Activated CD4-positive, alpha-beta T cell treated with anti-CD3 and anti-CD28 coated beads, Interleukin-2, amount 50 U/mL, for 4 hours (primary cell): ENCODE data around the gene IDH3G.
"Not testable (repeated sequence)": the region's sequence is repeated elsewhere in the genome, so short reads cannot be mapped to it uniquely, and the experiment has no call there.

ENCODE experiments used
- DNase-seq, 2 experiments: peaks; one replicate each; pipeline ENCODE4 v3.0.0-alpha.2; 2020

Gene IDH3G

DNA sequence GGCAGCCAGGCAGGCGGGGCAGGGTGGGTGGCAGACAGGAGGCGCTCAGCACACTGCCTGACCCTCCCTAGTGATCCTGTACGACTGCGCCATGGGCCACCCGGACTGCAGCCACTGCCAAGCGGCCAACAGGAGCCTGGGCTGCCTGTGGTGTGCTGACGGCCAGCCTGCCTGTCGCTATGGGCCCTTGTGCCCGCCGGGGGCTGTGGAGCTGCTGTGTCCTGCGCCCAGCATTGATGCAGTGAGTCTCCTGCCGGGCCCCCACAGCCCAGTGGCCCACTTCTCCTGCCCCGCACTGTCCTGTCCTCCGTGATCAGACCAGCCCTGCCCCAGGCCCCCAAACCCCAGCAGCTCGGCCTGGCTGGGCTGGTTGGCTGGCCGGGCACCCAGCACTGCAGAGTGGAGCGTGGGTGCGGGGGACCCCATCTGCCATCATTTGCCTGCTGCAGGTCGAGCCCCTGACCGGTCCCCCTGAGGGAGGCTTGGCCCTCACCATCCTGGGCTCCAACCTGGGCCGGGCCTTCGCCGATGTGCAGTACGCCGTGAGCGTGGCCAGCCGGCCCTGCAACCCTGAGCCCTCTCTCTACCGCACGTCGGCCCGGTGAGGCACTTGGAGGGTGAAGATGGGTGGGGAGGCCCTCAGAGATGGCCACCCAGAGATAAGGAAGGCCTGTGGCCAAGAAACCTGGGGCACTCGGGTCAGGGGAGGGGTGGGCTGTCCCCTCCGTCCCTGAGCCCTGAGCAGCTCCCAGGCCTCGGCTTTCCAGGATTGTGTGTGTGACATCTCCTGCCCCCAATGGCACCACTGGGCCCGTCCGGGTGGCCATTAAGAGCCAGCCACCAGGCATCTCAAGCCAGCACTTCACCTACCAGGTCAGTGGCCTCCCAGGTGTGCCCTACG, 22.5 kb downstream of the IDH3G start:
- no peak for DNase-seq

DNA sequence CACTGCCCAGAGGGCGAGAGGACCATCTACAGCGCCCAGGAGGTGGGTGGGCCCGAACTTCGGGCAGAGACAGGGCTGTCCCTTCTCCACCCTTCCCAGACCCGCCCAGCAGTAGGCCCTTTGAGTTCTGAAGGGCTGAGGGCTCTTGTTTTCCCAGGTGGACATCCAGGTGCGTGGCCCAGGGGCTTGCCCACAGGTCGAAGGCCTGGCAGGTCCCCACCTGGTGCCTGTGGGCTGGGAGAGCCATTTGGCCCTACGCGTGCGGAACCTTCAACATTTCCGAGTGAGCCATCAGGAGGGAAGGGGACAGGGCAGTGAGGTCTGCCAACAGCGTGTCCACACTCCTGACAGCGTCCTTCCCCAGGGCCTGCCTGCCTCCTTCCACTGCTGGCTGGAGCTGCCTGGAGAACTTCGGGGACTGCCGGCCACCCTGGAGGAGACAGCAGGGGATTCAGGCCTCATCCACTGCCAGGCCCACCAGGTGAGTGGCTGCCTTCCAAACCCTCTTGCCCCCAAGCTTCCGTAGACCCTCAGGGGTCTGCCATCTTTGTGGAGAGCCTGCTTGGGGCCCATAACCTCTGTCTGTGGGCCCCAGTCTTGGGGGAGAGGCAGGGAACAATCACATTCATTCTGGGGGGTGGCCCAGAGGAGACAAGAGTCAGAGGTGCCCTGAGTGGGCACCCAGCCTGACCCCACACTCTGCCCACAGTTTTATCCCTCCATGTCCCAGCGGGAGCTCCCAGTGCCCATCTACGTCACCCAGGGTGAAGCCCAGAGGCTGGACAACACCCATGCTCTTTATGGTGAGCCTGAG, 23.4 kb downstream of the IDH3G start:
- no peak for DNase-seq

DNA sequence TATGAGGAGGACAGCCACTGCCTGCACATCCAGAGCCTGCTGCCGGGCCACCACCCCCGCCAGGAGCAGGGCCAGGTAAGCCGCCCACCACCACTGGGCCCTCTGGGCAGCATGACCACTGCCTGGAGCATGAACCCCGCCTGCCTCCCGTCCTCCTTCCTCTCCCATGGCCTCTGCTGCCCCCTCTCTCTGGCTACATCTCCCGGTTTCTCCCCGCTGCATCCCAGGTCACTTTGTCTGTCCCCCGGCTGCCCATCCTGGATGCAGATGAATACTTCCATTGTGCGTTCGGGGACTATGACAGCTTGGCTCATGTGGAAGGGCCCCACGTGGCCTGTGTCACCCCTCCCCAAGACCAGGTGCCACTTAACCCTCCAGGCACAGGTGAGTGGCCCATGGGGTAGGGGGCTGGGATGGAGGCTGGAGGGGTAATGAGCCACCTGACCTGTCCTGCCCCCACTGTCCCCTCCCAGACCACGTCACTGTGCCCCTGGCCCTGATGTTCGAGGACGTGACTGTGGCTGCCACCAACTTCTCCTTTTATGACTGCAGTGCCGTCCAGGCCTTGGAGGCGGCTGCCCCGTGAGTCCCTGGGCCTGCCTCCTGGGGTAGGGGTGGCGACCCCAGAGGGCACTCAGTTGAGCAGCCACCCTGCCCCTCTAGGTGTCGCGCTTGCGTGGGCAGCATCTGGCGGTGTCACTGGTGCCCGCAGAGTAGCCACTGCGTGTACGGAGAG, 24.1 kb downstream of the IDH3G start:
- DNase-seq = no peak

DNA sequence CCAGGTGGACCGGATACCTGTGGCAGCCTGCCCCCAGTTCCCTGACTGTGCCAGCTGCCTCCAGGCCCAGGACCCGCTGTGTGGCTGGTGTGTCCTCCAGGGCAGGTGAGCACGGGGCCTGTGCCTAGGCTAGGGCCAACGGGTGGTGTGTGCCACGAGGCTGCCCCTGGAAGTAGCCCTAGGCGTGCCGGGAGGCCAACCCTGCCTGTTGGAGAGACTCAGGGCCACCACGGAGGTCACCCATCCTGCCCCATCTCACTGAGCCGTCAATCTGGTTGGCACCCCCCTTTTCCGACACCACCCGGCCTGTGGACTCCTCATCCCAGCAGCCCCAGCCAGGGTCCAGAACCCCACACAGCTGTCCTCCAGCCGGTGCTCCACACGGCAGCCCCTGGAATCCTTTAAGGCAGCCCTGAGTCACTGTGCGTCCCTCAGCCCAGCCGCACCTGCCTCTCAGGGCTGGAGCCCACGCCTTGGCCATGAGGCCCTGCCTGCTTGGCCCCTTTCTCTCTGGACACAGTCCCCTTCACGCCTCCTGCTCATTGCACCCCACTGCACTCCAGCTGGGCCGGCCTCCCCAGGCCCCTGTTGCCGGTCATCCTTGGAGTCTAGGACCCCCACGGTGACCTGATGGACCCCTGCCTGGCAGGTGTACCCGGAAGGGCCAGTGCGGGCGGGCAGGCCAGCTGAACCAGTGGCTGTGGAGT, 24.9 kb downstream of the IDH3G start:
- no peak for DNase-seq

DNA sequence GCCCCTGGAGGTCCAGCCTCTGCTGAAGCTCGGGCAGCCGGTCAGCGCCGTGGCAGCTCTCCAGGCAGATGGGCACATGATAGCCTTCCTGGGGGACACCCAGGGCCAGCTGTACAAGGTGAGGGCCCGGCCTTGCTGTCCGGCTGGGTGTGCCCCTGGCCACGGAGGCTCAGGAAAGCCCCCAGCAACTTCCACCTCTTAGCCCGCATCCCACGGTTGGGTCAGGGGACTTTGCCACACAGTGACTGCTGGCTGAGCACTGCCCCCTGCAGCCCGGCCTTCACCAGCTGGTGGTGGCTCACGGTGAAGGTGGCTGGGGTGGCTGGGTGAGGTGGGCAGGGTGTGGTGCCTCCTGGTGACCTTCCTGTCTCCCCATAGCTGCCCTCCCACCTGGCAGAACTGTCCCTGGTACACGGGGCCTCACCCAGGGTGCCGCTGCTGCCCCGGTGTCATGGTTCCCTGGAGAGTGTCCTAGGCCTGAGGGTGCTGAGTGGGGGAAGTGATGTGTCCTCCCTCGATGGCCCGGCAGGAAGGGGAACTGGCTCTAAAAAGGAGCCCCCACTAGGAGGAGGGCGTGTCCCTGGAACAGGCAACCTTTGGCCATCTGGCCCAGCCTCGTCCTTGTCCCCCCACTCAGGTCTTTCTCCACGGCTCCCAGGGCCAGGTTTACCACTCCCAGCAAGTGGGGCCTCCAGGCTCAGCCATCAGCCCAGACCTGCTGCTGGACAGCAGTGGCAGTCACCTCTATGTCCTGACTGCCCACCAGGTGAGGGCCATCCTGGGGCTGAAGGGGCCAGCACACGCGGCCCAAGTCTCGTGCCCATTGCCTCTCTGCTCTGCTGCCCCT, 25.6 kb downstream of the IDH3G start:
- DNase-seq = no peak

DNA sequence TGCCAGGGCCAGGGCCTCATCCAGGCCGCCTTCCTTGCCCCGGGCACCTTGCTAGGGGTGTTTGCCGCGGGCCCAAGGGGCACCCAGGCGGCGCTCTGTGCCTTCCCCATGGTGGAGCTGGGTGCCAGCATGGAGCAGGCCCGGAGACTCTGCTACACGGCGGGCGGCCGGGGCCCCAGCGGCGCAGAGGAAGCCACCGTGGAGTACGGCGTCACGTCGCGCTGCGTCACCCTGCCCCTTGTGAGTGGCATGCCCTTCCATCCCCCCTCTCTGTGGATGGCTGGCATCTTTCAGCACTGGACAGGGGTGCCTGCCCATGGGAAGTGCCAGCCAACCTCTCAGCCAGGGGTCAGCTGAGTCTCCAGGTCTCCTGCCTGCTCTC, 26.5 kb downstream of the IDH3G start:
- no peak for DNase-seq

DNA sequence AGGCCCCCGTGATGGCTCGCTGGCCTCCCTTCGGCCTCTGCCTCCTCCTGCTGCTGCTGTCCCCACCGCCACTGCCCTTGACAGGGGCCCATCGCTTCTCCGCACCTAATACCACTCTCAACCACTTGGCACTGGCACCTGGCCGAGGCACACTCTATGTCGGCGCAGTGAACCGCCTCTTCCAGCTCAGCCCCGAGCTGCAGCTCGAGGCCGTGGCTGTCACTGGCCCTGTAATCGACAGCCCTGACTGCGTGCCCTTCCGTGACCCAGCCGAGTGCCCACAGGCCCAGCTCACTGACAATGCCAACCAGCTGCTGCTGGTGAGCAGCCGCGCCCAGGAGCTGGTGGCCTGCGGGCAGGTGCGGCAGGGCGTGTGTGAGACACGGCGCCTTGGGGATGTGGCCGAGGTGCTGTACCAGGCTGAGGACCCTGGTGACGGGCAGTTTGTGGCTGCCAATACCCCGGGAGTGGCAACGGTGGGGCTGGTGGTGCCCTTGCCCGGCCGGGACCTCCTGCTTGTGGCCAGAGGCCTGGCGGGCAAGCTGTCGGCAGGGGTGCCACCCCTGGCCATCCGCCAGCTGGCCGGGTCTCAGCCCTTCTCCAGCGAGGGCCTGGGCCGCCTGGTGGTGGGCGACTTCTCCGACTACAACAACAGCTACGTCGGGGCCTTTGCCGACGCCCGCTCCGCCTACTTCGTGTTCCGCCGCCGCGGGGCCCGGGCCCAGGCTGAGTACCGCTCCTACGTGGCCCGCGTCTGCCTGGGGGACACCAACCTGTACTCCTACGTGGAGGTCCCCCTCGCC, 27.1 kb downstream of the IDH3G start:
- no peak for DNase-seq

DNA sequence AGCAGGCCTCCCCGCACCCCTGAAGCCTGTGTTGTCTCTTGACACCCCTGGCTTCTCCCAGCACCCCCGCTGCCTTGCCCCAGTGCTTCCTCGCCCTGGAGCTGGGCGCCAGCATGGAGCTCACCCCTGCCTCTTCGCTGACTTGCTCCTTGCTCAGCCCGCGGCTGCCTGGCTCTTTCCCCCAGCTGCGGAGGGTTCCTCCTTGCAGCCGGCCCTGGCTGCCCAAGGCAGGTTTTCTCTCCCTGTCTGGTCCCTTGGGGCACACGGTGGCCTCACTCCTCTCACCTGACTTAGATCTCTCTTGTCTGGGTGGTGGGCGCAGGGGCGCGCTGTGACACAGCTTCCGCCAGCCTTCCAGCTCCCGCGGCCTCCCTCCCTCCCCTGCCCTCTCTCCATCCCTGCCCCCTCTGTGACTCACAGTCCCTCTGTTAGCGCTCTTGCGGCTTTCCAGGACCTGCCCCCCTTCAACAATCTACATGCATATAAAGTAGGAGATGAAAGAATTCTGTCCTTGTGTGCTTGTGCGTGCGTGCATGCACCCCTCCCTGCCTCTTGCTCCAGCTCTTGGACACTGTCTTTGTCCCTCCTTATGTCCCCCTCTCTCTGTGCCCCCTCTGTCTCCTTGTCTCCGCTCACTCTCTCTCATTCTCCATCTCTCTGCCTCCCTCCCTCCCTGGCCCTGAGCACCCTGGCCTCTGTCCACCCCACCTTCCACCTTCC, 27.9 kb downstream of the IDH3G start:
- DNase-seq = peak in 1 of 2 experiments; percentile 8

DNA sequence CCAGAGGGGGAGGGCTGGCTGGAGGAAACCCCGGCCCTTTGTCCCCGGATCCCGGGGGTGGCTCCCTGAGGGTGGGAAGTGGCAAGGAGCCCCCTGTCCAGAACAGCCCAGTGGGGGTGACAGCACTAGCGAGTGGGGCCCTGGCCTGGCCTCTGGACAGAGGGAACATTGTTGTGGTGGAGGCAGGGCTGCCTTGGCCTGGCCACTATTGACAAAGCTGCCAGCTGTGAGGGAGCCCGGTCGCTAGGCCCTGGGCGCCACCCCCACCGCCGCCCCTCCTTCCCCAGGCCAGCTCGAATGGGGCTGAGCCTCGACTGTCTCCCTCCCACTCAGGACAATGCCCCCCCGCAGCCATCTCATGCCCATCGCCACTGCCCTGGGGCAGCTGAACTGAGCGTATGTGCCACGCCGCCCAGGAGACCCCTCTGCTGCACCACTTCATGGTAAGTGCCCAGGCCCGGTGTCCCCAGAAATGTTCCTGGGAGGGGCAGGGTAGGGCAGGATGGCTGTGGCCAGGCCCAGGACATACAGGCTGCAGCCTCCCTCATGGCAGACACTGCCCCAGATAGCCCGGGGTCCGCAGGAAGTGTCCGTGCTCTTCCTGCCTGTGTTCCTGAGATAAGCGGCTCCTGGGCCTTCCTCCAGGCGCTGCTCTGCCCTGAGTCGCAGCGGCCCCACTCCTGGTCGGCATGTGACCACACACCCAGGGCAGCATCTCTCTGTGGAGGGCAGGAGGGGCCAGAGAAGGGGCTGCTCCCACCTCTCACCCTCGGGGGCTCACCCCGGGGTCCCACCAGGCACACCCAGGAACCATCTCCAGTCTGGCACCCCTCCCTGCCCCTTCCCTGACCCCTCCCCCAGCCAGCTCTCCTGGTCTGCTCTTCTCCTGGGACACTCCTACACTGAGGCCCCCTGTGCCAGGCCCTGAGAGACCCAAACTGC, 28.8 kb downstream of the IDH3G start:
- no peak for DNase-seq

DNA sequence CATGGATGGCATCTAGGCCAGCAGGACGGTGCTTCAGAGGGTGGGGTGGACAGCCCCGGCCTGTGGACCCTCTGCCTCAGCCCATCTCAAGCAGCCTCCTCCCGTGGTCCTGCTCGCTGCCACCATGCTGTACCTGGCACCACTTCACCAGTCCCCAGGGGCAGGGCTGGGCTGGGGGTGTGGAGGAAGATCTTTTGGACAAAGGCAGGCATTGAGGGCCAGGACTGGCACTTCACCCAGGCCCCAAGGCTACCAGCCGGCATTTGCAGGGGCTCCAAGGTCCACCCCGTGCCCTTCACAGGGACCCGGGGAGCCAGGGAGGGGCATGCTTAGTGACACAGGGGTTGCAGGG, 29.4 kb downstream of the IDH3G start:
- no peak for DNase-seq

DNA sequence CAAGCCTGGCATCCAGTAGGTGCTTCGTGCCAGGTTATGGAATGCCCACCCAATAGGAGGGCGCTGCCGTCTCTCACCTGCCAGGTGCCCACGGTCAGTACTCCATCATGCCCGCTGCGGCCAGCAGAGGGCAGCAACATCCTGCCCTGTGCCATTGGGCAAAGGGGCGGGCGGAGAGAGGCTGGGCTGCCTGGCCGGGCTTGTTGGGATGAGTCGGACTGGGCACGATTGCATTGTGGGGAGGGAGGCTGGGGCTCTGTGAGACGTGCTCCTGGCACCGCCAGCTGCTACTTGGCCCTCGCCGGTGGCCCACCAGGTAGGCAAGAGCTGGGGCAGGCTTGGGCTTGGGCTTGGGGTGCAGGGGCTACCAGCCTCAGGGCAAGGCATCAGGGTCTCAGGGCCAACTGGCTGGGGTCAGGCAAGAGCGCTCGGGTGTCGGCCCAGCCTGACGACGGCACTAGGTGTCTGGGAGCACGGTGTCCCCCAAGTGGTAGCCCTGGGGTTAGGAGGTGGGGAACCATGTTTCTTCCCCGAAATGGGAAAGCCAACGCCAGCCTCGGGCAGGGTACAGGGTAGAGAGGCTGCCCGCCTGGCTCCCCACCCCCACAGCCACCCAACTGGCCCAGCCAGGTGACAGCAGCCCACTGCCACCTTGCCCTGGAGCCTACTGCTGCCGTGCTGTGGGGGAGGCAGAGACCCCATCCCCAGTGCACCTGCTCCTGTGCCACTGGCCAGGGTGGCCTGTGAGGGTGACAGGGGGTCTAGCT, 30.0 kb downstream of the IDH3G start, which contains the start of gene PLXNB3:
Gene PLXNB3 (plus strand): TSS at position 261 of the 767 bp plus-strand sequence. CDS start 1,287 bp downstream, outside the sequence.
- DNase-seq = peak; percentile 66 to 71

DNA sequence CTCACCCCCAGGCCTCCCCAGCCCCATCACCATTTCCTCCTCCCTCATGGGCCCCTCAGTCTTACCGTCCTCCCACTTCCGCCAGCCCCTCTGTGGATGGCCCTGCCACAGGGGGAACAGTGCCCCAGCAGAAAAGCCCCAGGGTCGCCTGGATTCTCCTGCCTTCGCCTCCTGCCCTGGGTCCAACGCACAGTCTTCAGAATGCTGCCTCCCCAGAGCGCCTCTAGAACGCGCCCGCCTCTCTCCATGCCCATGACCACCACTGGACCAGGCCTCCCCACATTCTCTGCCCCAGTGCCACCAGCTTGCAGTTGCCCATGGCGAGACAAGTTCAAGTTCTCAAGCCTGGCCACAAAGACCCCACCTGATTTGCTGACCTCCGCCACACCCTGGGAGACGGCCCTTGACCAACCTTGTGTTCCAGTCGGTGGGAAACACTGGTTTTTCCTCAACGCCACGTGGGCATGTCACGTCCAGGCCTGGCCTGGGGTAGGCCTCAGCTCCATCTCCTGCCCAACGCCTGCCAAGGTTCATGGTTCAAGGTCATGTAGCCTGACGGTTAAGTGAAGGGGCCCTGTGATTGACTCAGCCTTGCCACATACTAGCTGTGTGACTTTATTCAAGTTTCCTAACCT, 30.8 kb downstream of the IDH3G start:
- DNase-seq = no peak

DNA sequence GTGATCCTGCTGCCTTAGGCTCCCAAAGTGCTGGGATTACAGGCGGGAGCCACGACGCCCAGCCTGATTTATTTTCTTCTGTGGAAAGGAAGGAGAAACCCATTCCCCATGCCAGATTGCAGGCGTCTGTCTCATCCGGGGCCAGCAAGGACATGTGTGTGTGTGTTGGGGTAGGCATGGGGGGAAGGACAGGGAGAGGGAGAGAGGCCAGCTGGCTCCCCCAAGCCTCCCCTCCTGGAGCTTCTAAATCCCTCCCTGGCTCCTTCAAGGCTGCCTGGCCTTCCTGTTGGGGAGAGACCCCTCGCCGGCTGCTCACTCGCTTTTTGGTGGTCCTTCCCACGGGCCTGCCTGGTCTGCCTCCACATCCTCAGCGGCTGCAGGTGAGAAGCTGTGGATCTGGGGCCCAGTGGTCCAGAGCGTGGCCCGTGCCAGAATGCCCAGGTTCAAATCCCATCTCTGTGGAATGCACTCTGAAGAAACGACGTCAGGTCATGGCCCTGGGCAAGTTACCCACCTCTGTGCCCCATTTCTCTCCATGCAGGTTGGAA, 31.5 kb downstream of the IDH3G start:
- DNase-seq = no peak

DNA sequence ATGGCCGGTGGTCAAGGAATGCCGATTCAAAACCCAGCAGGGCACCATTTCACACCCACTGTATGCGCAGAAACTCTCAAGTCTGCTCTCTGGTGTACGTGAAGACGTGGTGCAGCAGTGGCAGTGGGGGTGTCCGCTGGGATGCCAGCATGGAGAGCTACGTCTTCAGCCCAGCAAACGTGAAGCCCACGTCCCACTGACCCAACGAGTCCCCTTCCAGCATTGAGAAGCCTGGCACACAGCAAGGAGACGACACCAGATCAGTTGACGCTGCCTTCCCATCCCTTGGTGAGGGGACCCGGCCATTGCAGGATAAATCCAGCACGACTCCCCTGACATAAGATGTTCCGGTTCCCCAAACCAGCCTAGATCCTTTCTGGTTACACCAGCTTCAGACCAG, 32.3 kb downstream of the IDH3G start:
- DNase-seq = no peak

DNA sequence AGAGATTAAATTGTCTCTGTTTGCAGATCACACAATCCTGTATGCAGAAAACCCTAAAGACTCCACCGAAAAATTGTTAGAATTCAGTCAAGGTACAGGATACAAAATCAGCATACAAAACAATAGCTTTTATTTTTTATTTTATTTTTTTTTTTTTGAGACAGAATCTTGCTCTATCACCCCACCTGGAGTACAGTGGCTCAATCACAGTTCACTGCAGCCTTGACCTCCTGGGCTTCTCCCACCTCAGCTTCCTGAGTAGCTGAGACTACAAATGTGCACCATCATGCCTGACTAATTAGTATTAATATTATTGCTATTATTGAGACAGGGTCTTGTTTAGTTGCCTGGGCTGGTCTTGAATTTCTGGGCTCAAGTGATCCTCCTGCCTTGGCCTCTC, 39.0 kb downstream of the IDH3G start:
- DNase-seq = no peak

DNA sequence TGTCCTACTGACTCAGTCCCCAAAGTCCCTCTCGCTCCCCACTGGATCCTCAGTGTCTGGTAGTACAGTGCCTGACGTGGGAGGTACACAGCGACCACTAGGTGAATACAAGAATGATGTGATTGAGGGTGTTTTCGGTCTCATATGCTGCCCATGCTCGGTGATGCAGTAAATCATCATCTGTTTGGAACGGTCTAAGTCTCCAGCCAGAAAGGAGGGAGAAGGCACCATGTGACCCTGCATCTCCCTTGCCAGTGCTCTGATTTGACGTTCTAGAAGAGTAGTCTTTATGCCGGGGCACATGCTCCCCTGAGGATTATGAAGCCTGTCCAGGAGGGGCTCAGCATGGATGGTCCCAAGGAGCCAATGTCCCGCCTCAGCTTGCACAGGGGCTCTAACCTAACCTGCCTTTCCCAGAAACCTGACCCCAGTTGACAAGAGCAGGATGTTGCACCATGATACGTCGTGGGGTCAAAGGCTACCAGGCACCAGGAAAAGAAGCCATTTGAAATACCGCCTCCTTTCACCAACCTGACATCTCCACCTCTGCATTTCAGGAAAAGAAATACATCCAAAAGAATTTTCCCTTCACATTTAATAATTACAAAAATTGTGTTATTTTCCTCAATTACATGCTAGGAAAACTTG, 43.9 kb downstream of the IDH3G start:
- no peak for DNase-seq

DNA sequence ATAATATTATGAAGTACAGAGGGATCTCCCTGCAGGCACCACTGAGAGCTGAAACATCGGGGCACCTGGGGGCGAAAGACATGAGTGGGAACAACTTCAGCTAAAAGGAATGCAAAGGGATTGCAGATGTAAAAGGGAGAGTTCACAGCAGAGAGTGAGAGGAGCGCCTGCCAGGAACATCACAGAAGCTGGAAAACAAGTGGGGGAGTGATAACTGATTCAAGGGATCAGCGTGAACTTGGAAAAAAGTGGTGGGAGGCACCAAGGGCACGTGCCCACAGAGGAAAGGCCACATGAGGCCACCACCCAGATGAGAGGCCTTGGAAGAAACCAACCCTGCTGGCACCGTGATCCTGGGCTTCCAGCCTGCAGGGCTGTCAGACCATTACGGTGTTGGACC, 45.2 kb downstream of the IDH3G start:
- DNase-seq = not testable (repeated sequence)
